GM21390 (cell line): ENCODE results near the gene ONECUT1.
A peak's percentile ranks its signal among the peaks of the same experiment; 100 is the strongest.

Source experiments
- ATAC-seq: cut with Tn5 transposase; IDR thresholded peaks from one replicate; pipeline ENCODE4 v1.9.1; 2021; ENCODE audit not compliant: unreplicated experiment

The ONECUT1 gene

DNA sequence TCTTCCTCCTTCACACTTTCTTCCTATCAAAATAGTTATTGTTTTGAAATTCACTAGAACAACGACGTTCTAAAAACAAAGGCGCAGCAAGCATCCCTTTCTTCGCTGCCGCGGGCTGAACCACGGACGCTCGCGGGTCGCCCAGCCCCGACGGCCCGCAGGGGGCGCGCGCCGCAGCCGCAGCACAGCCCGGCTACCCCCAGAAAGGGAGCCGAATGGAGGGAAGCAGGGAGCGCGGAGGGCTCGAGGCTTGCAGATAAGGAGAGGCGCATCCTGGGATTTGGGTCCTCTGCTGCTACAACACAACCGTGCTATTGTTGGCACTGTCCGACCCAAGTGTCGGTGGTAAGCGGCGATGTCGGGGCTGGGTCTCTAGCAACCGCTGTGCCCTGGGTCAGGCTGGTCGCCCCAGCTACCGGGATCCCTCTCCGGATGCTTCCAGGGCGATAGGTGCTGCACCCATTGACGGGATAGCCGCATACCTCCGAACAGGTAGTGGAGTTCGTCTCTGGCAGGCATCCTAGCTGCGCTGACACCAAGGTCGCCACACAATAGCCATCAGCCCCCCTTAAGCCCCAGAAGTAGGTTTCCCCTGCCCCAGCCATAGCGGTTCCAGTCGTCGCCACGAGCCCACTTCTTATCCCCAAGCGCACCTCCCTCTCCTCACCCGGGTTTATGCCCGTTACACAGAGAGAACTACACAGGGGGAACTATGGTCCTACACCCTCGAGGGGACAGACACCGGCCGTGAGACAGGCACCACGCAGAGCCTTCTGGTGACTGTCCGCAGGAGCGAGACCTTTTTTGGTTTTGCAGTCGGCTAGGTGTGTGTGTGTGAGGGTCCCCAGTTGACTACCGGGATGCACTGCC lies 6.0 kb downstream of the ONECUT1 start:
- no peak for ATAC-seq

- ATAC-seq: no peak
Observed at GRCh38 chr15:52783191-52783829, 6.8 kb downstream of the ONECUT1 start.

GRCh38 chr15:52782514-52782913 lies 7.6 kb downstream of the ONECUT1 start:
- ATAC-seq: no peak

DNA sequence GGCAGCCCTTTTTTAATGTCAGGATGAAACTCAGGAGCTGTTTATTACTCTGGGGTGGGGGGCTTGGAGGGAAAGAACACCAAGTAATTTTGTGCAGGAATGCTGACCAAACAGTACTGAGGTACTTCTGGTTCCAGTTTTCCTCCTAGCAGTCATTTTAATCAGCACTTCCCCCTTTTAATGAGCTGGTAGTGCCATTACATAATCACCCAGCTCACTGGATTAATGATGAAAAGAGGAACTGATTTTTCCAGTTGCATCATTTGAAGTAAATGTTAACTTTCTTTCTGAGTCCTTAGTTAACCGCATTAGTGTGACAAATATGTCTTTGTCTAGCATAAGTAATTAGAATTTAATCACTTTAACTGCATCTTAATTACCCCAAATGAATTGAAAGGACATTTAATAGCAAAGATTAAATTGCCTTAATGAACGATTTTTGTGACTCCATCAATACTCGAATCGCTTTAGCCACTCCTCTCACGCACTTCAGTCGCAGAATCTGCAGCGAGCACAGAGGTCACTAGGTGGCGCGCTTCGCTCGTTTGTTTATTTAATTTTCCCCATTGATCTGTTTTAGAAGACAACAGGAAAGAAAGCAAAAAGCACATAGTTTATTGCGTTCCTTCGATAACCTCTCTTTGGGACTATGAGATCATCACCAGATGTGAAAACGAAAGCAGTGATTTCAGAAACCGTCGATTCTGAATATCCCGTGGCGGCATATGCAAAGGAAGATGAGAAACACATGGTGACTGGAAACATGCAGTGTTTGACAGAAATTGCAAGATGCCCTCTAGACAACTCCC lies 9.8 kb downstream of the ONECUT1 start:
- ATAC-seq: peak; percentile 72

DNA sequence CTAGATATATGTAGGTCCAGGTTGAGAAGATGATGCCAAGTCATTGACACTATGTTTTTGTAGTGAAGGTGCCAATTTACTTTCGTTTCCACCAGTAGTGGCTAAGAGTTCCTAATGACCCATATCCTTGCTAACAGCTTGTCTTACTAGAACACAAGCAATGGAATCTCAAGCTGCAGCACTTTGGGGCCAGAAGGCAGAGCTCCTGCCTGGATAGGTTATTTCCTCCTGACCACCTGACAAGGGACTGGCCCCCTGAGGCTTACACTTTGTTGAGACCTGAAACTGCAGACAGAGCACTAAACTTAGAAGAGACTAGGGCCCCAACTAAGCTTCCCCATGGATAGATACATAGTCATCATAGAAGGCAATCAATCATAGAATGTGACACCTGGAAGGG lies 11.7 kb downstream of the ONECUT1 start:
- ATAC-seq: no peak

- ATAC-seq: no peak
Observed at GRCh38 chr15:52772766-52773165, 17.4 kb downstream of the ONECUT1 start.

GRCh38 chr15:52765785-52766184 lies 24.4 kb downstream of the ONECUT1 start:
- no peak for ATAC-seq

DNA sequence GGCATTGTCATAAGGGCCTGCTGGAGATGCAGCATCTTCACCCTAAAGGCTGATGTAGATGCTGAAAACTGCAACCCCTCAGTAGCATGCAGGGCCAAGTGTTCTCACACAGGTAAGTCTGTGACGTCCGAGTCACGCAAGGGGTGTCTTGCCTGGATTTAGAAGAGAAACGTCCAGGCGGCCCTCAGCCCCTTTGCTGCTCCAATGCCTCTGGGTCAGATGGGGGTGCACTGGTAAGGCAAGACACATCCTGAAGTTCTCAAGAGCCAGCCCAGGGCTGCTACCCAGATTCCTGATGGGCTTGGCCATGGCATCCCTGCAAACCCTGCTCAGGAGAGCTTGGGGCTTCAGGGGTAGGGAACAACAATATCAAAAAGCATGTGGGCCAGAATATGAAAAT lies 25.4 kb downstream of the ONECUT1 start:
- ATAC-seq: no peak

DNA sequence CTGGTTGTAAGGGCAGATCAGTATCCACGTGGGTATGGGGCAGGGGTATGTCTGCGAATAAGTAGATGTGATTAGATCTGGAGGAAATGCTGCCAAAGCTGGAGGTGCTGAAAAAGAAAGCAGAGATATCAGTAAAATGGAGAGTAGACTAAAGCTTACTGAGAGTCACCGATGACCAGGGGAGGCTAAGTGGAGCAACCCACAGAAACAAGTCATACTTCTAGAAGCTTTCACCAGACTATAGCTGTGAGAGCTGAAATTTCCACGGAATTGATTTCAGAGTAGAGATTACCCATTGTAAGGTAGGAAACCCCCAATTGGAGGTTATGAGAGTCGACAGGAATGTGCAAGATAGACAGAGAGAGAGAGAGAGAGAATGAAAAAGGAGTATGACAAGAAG lies 27.5 kb downstream of the ONECUT1 start:
- ATAC-seq: no peak

GRCh38 chr15:52760562-52760961 lies 29.6 kb downstream of the ONECUT1 start:
- ATAC-seq: no peak

GRCh38 chr15:52759969-52760368 lies 30.2 kb downstream of the ONECUT1 start:
- no peak for ATAC-seq

GRCh38 chr15:52757496-52757895 lies 32.6 kb downstream of the ONECUT1 start:
- no peak for ATAC-seq

DNA sequence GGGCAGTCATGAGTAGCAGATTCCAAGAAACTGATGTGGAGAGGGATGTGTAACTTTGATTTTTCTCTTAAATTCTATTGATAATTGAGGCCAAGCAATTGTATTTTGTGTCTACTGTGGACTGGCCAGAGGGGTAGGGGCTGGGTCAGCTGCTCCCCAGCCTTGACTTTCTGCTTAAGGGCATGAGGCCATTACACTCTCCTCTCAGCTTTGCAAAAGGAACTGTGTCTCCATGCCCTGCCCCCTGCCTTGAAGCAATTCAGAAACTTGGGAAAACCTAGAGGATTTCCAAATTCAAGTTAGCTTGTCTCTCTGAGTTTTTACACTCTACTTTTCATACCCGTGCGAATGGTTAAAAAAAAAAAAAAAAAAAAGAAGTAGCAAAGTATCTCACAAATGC lies 38.6 kb downstream of the ONECUT1 start:
- no peak for ATAC-seq

- peak; percentile 88 for ATAC-seq
Observed at GRCh38 chr15:52749258-52749657, 40.9 kb downstream of the ONECUT1 start.

GRCh38 chr15:52746162-52746757 lies 43.9 kb downstream of the ONECUT1 start:
- ATAC-seq: no peak

- ATAC-seq: no peak
Observed at GRCh38 chr15:52745326-52746161, 44.6 kb downstream of the ONECUT1 start.

DNA sequence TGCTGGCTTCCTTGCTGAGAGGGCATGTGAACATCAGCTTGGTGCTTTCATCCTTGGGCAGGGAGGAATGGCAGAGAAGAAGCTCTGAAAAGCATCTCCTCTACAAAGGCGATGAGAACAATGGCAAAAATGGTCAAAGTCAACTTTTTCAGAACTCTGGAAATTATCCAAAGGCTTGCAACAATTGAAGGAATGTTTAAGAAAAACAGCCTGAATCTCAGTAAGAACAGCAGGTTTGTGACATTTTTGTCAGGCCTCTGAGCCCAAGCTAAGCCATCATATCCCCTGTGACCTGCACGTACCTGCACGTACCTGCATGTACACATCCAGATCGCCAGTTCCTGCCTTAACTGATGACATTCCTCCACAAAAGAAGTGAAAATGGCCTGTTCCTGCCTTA lies 51.8 kb downstream of the ONECUT1 start:
- ATAC-seq: no peak

DNA sequence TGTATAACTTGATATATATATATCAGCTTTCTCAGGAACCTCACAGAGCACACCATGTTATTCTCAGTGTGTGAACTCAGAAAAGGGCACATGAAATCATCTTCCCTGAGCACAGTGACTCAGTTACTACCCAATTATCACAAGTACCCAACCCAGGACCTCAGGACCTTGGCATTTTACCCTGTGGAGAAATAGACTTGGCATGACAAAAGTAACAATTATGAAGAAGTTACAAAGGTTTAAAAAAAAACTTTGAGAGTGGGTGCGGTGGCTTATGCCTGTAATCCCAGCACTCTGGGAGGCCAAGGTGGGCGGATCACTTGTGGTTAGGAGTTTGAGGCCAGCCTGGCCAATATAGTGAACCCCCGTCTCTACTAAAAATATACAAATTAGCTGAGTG lies 52.4 kb downstream of the ONECUT1 start:
- no peak for ATAC-seq

DNA sequence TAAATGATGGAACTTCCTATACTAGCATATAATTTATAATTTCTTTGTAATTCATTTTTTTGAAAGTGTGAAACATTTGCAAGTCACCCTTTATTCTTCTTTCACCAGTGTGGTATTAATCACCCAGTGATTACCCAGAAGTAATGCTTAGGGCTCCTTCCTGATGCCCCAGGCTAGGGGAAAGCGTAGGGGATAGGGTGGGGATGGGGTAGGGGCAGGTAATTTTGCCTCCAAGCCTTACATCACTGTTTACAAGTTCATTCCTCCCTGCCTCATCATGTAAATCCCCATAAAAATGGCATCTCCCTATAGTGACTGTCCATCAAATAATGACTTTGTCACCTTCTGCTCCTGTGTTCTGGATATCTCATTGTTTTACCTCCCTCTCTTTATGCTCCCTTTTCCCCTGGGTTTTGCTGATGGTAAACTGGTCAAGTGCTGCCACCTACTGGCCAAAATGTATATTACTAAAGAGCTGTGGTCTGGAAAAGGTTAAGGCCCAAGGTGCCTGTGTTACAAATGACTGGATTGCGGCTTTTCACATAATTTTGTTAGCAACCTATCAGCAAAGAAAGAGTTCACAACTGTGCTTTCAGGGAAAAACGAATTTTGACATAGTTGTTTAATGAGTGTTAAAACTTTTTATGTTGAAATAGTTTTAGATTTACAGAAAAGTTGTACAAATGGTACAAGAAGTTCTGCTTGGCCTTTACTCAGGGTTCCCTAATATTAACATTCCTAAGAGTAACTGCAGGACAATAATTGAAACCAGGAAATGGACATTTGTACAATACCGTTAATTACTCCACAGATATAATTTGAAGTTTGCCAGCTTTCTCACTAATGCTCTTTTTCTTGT lies 54.7 kb downstream of the ONECUT1 start:
- ATAC-seq: peak; percentile 82
